HG02981 (cell line): ENCODE results near the gene ENOX2.
"Not testable (repeated sequence)": the region's sequence is repeated elsewhere in the genome, so short reads cannot be mapped to it uniquely, and the experiment has no call there.

Experiments
- ATAC-seq: cut with Tn5 transposase; IDR thresholded peaks from one replicate; pipeline ENCODE4 v1.9.1; 2021; ENCODE audit warnings: mild to moderate bottlenecking, moderate library complexity; ENCODE audit not compliant: unreplicated experiment

ENOX2 gene

GRCh38 chrX:130902783-130903613 lies at the start of gene ENOX2:
TSS of gene ENOX2 (minus strand) at chrX:130903209. CDS start at chrX:130703216, 199,993 bp downstream.
- ATAC-seq: peak; percentile 99

GRCh38 chrX:130952266-130953043 lies 49.4 kb upstream of the ENOX2 start:
- ATAC-seq: peak; percentile 77

- no peak for ATAC-seq
Measured at GRCh38 chrX:130944230-130944629, 41.2 kb upstream of the ENOX2 start.

- ATAC-seq: no peak
Measured at GRCh38 chrX:130937101-130937500, 34.1 kb upstream of the ENOX2 start.

- ATAC-seq: no peak
Measured at GRCh38 chrX:130933358-130933757, 30.3 kb upstream of the ENOX2 start.

- ATAC-seq: not testable (repeated sequence)
Measured at GRCh38 chrX:130920405-130920804, 17.4 kb upstream of the ENOX2 start.

- ATAC-seq: not testable (repeated sequence)
Measured at GRCh38 chrX:130919676-130920075, 16.7 kb upstream of the ENOX2 start.

- ATAC-seq: not testable (repeated sequence)
Measured at GRCh38 chrX:130918498-130918897, 15.5 kb upstream of the ENOX2 start.

- ATAC-seq: no peak
Measured at GRCh38 chrX:130916636-130917422, 13.8 kb upstream of the ENOX2 start.

GRCh38 chrX:130915302-130915701 lies 12.3 kb upstream of the ENOX2 start:
- no peak for ATAC-seq

- no peak for ATAC-seq
Measured at GRCh38 chrX:130909469-130910136, 6.6 kb upstream of the ENOX2 start.

GRCh38 chrX:130906776-130907175 lies 3.8 kb upstream of the ENOX2 start:
- no peak for ATAC-seq

- no peak for ATAC-seq
Measured at GRCh38 chrX:130902446-130902782, 595 bp downstream of the ENOX2 start.

- no peak for ATAC-seq
Measured at GRCh38 chrX:130896802-130897501, 6.1 kb downstream of the ENOX2 start.

- ATAC-seq: no peak
Measured at GRCh38 chrX:130896026-130896425, 7.0 kb downstream of the ENOX2 start.

GRCh38 chrX:130895299-130895698 lies 7.7 kb downstream of the ENOX2 start:
- no peak for ATAC-seq

- ATAC-seq: no peak
Measured at GRCh38 chrX:130893356-130894085, 9.5 kb downstream of the ENOX2 start.

- ATAC-seq: no peak
Measured at GRCh38 chrX:130887376-130887775, 15.6 kb downstream of the ENOX2 start.

- no peak for ATAC-seq
Measured at GRCh38 chrX:130885996-130886395, 17.0 kb downstream of the ENOX2 start.
